IMR-90 (cell line): Measurements from ENCODE around the gene C20orf173. TPM values are rescaled to one million over a fixed set of nuclear protein-coding genes. Genes with fewer than 3 reads are reported as not detected.

Source experiments
- ATAC-seq: fragments of 200-7000 bp; cut with Tn5 transposase; 2 replicates; pipeline ENCODE4 v1.9.1; 2020; ENCODE audit warnings: low read depth, mild to moderate bottlenecking, moderate library complexity
- BruUV-seq: library from RNA; stranded (reverse); fragments of 400-500 nt; replicated peaks from 2 replicates; lab custom pipeline; 2021; lab: Mats Ljungman, UMichigan
- CTCF ChIA-PET: fragments of 300-600 bp; formaldehyde crosslinking; extraction: SDS; loops from one replicate; lab custom pipeline; 2021; ENCODE audit warnings: antibody characterized with exemption; lab: Yijun Ruan, JAX
- POLR2A ChIA-PET: fragments of 300-600 bp; sonication (Branson Sonifier 250); formaldehyde crosslinking; loops from one replicate; lab custom pipeline; 2022; ENCODE audit warnings: antibody characterized with exemption; ENCODE audit not compliant: unreplicated experiment; lab: Charles Lee
- DNase-seq: peaks from one replicate; pipeline ENCODE4 v3.0.0; 2013
- H2AFZ ChIP-seq: replicated peaks from 2 replicates; pipeline ENCODE3; 2013; ENCODE audit warnings: low read length, mild to moderate bottlenecking; ENCODE audit not compliant: poor library complexity
- H2AK5ac ChIP-seq: 2 replicates; pipeline ENCODE4 v1.6.1; 2013; ENCODE audit warnings: low read depth, low read length, inconsistent platforms
- H2AK9ac ChIP-seq: replicated peaks from 2 replicates; pipeline ENCODE3; 2013; ENCODE audit warnings: mild to moderate bottlenecking, low read depth, low read length, moderate library complexity; ENCODE audit not compliant: poor library complexity
- H2BK120ac ChIP-seq: 2 replicates; pipeline ENCODE4 v1.6.1; 2013; ENCODE audit warnings: low read depth, low read length, inconsistent platforms
- H2BK15ac ChIP-seq: 3 replicates; pipeline ENCODE4 v1.6.1; 2013; ENCODE audit warnings: low read depth, low read length, inconsistent platforms
- H2BK20ac ChIP-seq: 2 replicates; pipeline ENCODE4 v1.6.1; 2013; ENCODE audit warnings: low read depth, mild to moderate bottlenecking, inconsistent platforms, low read length, moderate library complexity
- H2BK5ac ChIP-seq: 2 replicates; pipeline ENCODE4 v1.6.1; 2013; ENCODE audit warnings: mild to moderate bottlenecking, low read depth, low read length, inconsistent platforms; ENCODE audit not compliant: poor library complexity, severe bottlenecking
- H3K14ac ChIP-seq: replicated peaks from 2 replicates; pipeline ENCODE4 v1.6.1; 2013; ENCODE audit warnings: low read depth, low read length, inconsistent platforms
- H3K18ac ChIP-seq: 2 replicates; pipeline ENCODE4 v1.6.1; 2013; ENCODE audit warnings: low read depth, low read length, control low read depth
- H3K23ac ChIP-seq: 2 replicates; pipeline ENCODE4 v1.6.1; 2013; ENCODE audit warnings: low read depth, low read length, inconsistent platforms
- H3K27ac ChIP-seq: 2 replicates; pipeline ENCODE4 v1.5.1; 2013; ENCODE audit warnings: mild to moderate bottlenecking, control low read depth, low read length; ENCODE audit not compliant: insufficient read depth
- H3K27me3 ChIP-seq: 2 replicates; pipeline ENCODE4 v1.6.1; 2013; ENCODE audit warnings: low read length; ENCODE audit not compliant: control insufficient read depth, insufficient read depth
- H3K36me3 ChIP-seq: 2 replicates; pipeline ENCODE4 v1.6.1; 2013; ENCODE audit warnings: low read length, mixed read lengths; ENCODE audit not compliant: control insufficient read depth, insufficient read depth
- H3K4ac ChIP-seq: 2 replicates; pipeline ENCODE4 v1.6.1; 2013; ENCODE audit warnings: low read depth, low read length, inconsistent platforms
- H3K4me1 ChIP-seq: 2 replicates; pipeline ENCODE4 v1.6.1; 2013; ENCODE audit warnings: low read length, mixed read lengths; ENCODE audit not compliant: control insufficient read depth, insufficient read depth
- H3K4me2 ChIP-seq: 2 replicates; pipeline ENCODE4 v1.6.1; 2013; ENCODE audit warnings: low read depth, mild to moderate bottlenecking, control low read depth, low read length, moderate library complexity
- H3K4me3 ChIP-seq: 2 replicates; pipeline ENCODE4 v1.5.1; 2013; ENCODE audit warnings: low read depth, mild to moderate bottlenecking, control low read depth, low read length, moderate library complexity; ENCODE audit not compliant: insufficient read depth
- H3K56ac ChIP-seq: 2 replicates; pipeline ENCODE4 v1.6.1; 2013; ENCODE audit warnings: low read length, inconsistent platforms; ENCODE audit not compliant: insufficient read depth; ENCODE audit errors: extremely low read depth
- H3K79me1 ChIP-seq, 2 experiments: 2 replicates each; pipeline ENCODE4 v1.6.1; 2013; ENCODE audit warnings: low read length in 2 of 2, inconsistent platforms in 1 of 2, low read depth in 1 of 2
- H3K9ac ChIP-seq: 2 replicates; pipeline ENCODE4 v1.6.1; 2013; ENCODE audit warnings: low read depth, low read length, control low read depth
- H3K9me1 ChIP-seq: 2 replicates; pipeline ENCODE4 v1.6.1; 2013; ENCODE audit warnings: low read length, inconsistent platforms; ENCODE audit not compliant: insufficient read depth
- H3K9me3 ChIP-seq: 2 replicates; pipeline ENCODE4 v1.6.1; 2013; ENCODE audit warnings: low read length; ENCODE audit not compliant: control insufficient read depth, insufficient read depth
- H4K20me1 ChIP-seq: 2 replicates; pipeline ENCODE4 v1.6.1; 2013; ENCODE audit warnings: low read length, inconsistent platforms; ENCODE audit not compliant: insufficient read depth
- H4K5ac ChIP-seq: 2 replicates; pipeline ENCODE4 v1.6.1; 2013; ENCODE audit warnings: mild to moderate bottlenecking, low read depth, low read length, control low read depth
- H4K8ac ChIP-seq, 2 experiments: 2 replicates each; pipeline ENCODE4 v1.6.1; 2013; ENCODE audit warnings: low read depth in 2 of 2, low read length in 2 of 2, control low read depth in 1 of 2, inconsistent platforms in 1 of 2
- H4K91ac ChIP-seq: 2 replicates; pipeline ENCODE4 v1.6.1; 2013; ENCODE audit warnings: low read depth, low read length, inconsistent platforms; ENCODE audit not compliant: insufficient read depth
- BHLHE40 ChIP-seq: fragments of 150-350 bp; IDR thresholded peaks from 2 replicates; pipeline ENCODE4 v1.6.1; 2016; ENCODE audit warnings: mild to moderate bottlenecking, low read depth, low read length
- CEBPB ChIP-seq: IDR thresholded peaks from 2 replicates; pipeline ENCODE4 v1.6.1; 2012; ENCODE audit warnings: low read depth, low read length, improper control_type of control experiment
- CHD1 ChIP-seq: IDR thresholded peaks from 2 replicates; pipeline ENCODE4 v1.6.1; 2012; ENCODE audit warnings: low read depth, low read length, improper control_type of control experiment
- FOS ChIP-seq: fragments of 150-350 bp; IDR thresholded peaks from 2 replicates; pipeline ENCODE4 v1.6.1; 2016; ENCODE audit warnings: low read depth, low read length
- MAFK ChIP-seq: IDR thresholded peaks from 2 replicates; pipeline ENCODE4 v1.6.1; 2012; ENCODE audit warnings: low read depth, low read length, improper control_type of control experiment
- MAZ ChIP-seq: IDR thresholded peaks from 2 replicates; pipeline ENCODE4 v1.6.1; 2012; ENCODE audit warnings: low read depth, mild to moderate bottlenecking, low read length, improper control_type of control experiment, moderate library complexity, borderline replicate concordance
- MXI1 ChIP-seq: IDR thresholded peaks from 2 replicates; pipeline ENCODE4 v1.6.1; 2012; ENCODE audit warnings: low read depth, mild to moderate bottlenecking, low read length, moderate library complexity, borderline replicate concordance
- POLR2A ChIP-seq: IDR thresholded peaks from 2 replicates; pipeline ENCODE4 v1.6.1; 2012; ENCODE audit warnings: mild to moderate bottlenecking, low read depth, low read length
- RAD21 ChIP-seq: IDR thresholded peaks from 2 replicates; pipeline ENCODE4 v1.6.1; 2012; ENCODE audit warnings: low read length, improper control_type of control experiment
- RCOR1 ChIP-seq: IDR thresholded peaks from 2 replicates; pipeline ENCODE4 v1.6.1; 2012; ENCODE audit warnings: mild to moderate bottlenecking, low read length, improper control_type of control experiment; ENCODE audit not compliant: insufficient replicate concordance
- RFX5 ChIP-seq: IDR thresholded peaks from 2 replicates; pipeline ENCODE4 v1.8.0; 2012; ENCODE audit warnings: low read depth, mild to moderate bottlenecking, low read length, moderate library complexity
- SMC3 ChIP-seq: fragments of 150-350 bp; IDR thresholded peaks from 2 replicates; pipeline ENCODE4 v1.6.1; 2016; ENCODE audit warnings: low read depth, mild to moderate bottlenecking, antibody characterized with exemption, low read length, moderate library complexity
- WGBS, 2 experiments: methylation state at CpG; one replicate each; pipeline versions ENCODE4 v1.1.5 to v1.1.7; 2013; ENCODE audit warnings: missing lambda C conversion rate in 2 of 2; ENCODE audit not compliant: insufficient read length in 1 of 2; ENCODE audit errors: extremely low coverage in 2 of 2; 5-methylcytosine and 5-hydroxymethylcytosine counted together
- dilution Hi-C: fragments of 300-500 bp; cut with HindIII; formaldehyde crosslinking; loops from one replicate; pipeline ENCODE4 v1.14.3; 2018; ENCODE audit warnings: low sequenced_read_pairs; ENCODE audit not compliant: unreplicated experiment
- in situ Hi-C: fragments of 300-500 bp; cut with MboI; formaldehyde crosslinking; loops from 3 replicates; pipeline ENCODE4 v1.14.3; 2019; ENCODE audit warnings: low sequenced_read_pairs, inconsistent platforms, mixed read lengths
- intact Hi-C: fragments of 100-400 bp; cut with micrococcal nuclease; formaldehyde crosslinking; loops from 2 replicates; pipeline ENCODE4 v1.10.0; 2022
- polyA plus RNA-seq, 3 experiments: library from polyadenylated mRNA; depleted of rRNA; stranded (reverse); fragments of >200 nt; gene quantifications; 2 replicates each; pipeline ENCODE4 v1.2.3, GENCODE V29; 2012; ENCODE audit warnings: low replicate concordance in 1 of 3
- total RNA-seq: library from RNA; depleted of rRNA; stranded (reverse); fragments of >200 nt; gene quantifications from 2 replicates; pipeline ENCODE4 v1.2.3, GENCODE V29; 2012
- TF ChIP-seq, protein P1 (sequence below): fragments of 150-350 bp; IDR thresholded peaks from 2 replicates; pipeline ENCODE4 v1.6.1; 2016; ENCODE audit warnings: low read depth, mild to moderate bottlenecking, low read length, moderate library complexity, borderline replicate concordance
- TF ChIP-seq, protein P2 (sequence below): fragments of 150-350 bp; IDR thresholded peaks from 2 replicates; pipeline ENCODE4 v1.6.1; 2017; ENCODE audit warnings: mild to moderate bottlenecking, antibody characterized with exemption, low read length, low read depth
- TF ChIP-seq, protein P3 (sequence below): conservative IDR thresholded peaks from 2 replicates; pipeline ENCODE4 v1.5.1; 2012; ENCODE audit warnings: mild to moderate bottlenecking, low read depth, low read length, improper control_type of control experiment

Gene C20orf173
- total and polyA plus RNA-seq, 2 of the 4 experiments (the other 2 are of a cell fraction): not detected

DNA sequence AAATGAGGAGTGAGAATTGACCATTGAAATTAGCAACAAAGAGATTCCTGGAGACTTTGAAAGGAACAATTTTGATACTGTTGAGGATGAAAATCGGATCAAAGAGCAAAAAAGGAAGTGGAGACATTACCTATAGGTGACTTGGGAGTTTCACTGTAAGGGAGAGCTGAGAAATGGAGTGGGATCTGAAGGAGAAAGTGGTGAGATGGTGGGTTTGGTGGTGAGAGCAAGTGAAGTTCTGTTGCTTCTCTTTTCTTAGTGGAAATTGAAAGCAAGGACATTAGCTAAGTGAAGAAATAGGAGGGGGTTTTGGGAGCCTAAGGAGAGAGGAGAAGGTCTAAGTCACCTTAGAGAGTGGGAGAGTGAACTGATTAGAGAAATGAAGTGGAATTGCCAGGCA, 16.7 kb upstream of the C20orf173 start:
- peaks cover 5% of the 10 kb centered on the region for H3K4me1 ChIP-seq
- dilution Hi-C loops (no loop called here), intact Hi-C loops (no loop called here), in situ Hi-C loops (no loop called here)
- BruUV-seq: no TSS peak
- H2BK15ac ChIP-seq: no peak overlapping the region
- no peak overlapping the region for H3K9ac ChIP-seq
- no peak overlapping the region for H2AK5ac ChIP-seq
- H2BK5ac ChIP-seq: no peak overlapping the region
- no peak overlapping the region for H2BK120ac ChIP-seq
- no peak overlapping the region for H2AFZ ChIP-seq
- no peaks in the 10 kb centered on the region for H3K9me3 ChIP-seq
- H2BK20ac ChIP-seq: no peak overlapping the region
- no peak overlapping the region for H4K8ac ChIP-seq
- H4K5ac ChIP-seq: no peak overlapping the region
- ChIA-PET POLR2A (no interaction called here), CTCF (no interaction called here)
- no peaks in the 10 kb centered on the region; the same call in 1 of the 2 replicates for H4K20me1 ChIP-seq
- peaks cover 13% of the 10 kb centered on the region for H3K9me1 ChIP-seq
- H3K27me3 ChIP-seq: no peaks in the 10 kb centered on the region
- no peak overlapping the region for H3K18ac ChIP-seq
- 83% methylated on average over 1 of the region's 1 CpG; no CpG with 5 or more reads in 1 of the 2 experiments for WGBS, 2 experiments
- no peak overlapping the region for H4K91ac ChIP-seq
- peaks cover 35% of the 10 kb centered on the region for H3K36me3 ChIP-seq
- H3K79me1 ChIP-seq: peaks cover 12 to 39% of the 10 kb centered on the region in 2 experiments
- ATAC-seq (no peak), DNase-seq (no peak)
- H3K4ac ChIP-seq: no peak overlapping the region
- no peak overlapping the region for H3K4me2 ChIP-seq
- H3K27ac ChIP-seq: no peak overlapping the region
- no peak overlapping the region for H3K4me3 ChIP-seq
- TF ChIP-seq SMC3 (no peak), CHD1 (no peak), RFX5 (no peak), RCOR1 (no peak), MAFK (no peak), BHLHE40 (no peak), MAZ (no peak), CEBPB (no peak), RAD21 (no peak), POLR2A (no peak), FOS (no peak), MXI1 (no peak)
- TF ChIP-seq, protein P1, sequence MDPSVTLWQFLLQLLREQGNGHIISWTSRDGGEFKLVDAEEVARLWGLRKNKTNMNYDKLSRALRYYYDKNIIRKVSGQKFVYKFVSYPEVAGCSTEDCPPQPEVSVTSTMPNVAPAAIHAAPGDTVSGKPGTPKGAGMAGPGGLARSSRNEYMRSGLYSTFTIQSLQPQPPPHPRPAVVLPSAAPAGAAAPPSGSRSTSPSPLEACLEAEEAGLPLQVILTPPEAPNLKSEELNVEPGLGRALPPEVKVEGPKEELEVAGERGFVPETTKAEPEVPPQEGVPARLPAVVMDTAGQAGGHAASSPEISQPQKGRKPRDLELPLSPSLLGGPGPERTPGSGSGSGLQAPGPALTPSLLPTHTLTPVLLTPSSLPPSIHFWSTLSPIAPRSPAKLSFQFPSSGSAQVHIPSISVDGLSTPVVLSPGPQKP: no peak
- TF ChIP-seq, protein P2, sequence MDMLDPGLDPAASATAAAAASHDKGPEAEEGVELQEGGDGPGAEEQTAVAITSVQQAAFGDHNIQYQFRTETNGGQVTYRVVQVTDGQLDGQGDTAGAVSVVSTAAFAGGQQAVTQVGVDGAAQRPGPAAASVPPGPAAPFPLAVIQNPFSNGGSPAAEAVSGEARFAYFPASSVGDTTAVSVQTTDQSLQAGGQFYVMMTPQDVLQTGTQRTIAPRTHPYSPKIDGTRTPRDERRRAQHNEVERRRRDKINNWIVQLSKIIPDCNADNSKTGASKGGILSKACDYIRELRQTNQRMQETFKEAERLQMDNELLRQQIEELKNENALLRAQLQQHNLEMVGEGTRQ: no peak
- TF ChIP-seq, protein P3, sequence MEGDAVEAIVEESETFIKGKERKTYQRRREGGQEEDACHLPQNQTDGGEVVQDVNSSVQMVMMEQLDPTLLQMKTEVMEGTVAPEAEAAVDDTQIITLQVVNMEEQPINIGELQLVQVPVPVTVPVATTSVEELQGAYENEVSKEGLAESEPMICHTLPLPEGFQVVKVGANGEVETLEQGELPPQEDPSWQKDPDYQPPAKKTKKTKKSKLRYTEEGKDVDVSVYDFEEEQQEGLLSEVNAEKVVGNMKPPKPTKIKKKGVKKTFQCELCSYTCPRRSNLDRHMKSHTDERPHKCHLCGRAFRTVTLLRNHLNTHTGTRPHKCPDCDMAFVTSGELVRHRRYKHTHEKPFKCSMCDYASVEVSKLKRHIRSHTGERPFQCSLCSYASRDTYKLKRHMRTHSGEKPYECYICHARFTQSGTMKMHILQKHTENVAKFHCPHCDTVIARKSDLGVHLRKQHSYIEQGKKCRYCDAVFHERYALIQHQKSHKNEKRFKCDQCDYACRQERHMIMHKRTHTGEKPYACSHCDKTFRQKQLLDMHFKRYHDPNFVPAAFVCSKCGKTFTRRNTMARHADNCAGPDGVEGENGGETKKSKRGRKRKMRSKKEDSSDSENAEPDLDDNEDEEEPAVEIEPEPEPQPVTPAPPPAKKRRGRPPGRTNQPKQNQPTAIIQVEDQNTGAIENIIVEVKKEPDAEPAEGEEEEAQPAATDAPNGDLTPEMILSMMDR: no peak
- no peak overlapping the region for H3K56ac ChIP-seq
- no peak overlapping the region for H3K14ac ChIP-seq
- H2AK9ac ChIP-seq: no peak overlapping the region
- no peak overlapping the region for H3K23ac ChIP-seq
